Activated CD4-positive, CD25-positive, alpha-beta regulatory T cell treated with anti-CD3 and anti-CD28 coated beads, Interleukin-2, amount 50 U/mL, for 16 hours (primary cell): ENCODE data around the gene NUDCD2.
"Not testable (repeated sequence)": the region's sequence is repeated elsewhere in the genome, so short reads cannot be mapped to it uniquely, and the experiment has no call there.

Experiments used
- DNase-seq: peaks from one replicate; pipeline ENCODE4 v3.0.0-alpha.2; 2020; ENCODE audit warnings: low read depth, low spot score

NUDCD2 gene

DNA sequence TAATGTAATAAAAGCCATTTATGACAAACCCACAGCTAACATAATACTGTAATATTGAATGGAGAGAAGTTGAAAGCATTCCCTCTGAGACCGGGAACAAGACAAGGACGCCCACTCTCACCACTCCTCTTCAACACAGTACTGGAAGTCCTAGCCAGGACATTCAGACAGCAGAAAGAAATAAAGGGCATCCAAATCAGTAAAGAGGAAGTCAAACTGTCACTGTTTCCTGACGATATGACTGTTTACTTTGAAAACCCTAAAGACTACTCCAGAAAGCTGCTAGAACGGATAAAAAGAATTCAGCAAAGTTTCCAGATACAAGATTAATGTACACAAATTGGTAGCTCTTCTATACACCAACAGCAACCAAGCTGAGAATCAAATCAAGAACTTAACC lies 33.8 kb downstream of the NUDCD2 start:
- DNase-seq = not testable (repeated sequence)

GRCh38 chr5:163424836-163425235 lies 35.1 kb downstream of the NUDCD2 start:
- DNase-seq = no peak

DNA sequence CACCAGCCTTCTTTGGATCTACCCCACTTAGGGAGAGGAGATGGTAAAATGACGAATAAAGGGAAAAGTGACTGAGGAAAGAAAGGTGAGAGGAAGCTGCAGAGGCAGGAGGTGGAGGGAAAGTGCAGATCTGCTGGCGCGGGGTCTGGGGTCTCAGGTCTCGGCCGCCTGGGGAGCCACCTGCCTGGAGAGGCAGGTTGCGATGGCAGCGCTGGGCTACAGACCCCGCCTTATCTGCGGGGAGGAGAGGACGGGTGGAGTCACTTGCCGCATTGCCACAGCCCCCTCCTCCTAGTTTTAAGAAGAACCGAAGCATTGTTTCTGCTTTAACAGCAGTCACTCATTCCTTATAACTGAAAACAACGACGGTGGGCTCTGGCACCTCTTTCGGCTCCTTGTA lies 44.2 kb downstream of the NUDCD2 start:
- not testable (repeated sequence) for DNase-seq

DNA sequence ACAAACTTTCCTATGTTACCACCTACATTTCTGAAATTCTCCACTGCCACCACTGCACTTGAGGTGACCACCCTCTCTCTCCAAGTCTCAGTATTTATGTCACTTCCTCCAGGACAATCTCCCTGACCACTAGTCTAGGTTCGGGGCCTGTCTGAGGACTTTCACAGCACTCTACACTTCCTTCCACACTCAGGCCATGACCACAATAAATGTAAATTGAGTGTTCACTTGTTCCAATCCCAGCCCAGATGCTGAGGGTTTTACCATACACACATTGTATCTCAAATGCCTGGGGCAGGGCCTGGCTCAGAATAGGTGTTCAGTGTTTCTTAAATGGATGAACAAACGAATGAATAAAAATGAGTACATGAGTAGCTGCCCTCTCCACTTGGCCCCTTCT lies 49.4 kb downstream of the NUDCD2 start:
- DNase-seq = no peak

DNA sequence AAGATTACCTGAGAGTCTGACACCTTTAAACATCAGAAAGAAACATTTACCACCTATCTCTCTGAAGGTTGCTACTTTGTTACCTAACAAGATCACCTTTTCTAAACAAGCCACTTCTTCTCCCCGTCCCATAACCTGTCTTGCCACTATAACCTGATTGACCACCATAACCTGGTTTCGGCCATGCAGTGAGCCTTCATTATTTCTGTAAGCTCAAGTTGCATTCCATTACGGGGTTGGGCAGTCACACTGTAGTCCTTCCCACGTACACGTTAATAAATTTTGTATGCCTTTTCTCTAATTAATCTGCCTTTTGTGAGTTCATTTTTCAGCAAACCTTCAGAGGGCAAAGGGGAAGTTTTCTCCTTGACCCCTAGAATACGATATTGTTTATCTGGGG lies 50.5 kb downstream of the NUDCD2 start:
- no peak for DNase-seq

GRCh38 chr5:163408311-163408923 lies 51.5 kb downstream of the NUDCD2 start:
- peak; percentile 21 for DNase-seq

GRCh38 chr5:163407034-163407655 lies 52.8 kb downstream of the NUDCD2 start:
- no peak for DNase-seq

- no peak for DNase-seq
Measured at GRCh38 chr5:163404364-163405173, 55.3 kb downstream of the NUDCD2 start.

- no peak for DNase-seq
Measured at GRCh38 chr5:163402007-163402406, 57.9 kb downstream of the NUDCD2 start.

DNA sequence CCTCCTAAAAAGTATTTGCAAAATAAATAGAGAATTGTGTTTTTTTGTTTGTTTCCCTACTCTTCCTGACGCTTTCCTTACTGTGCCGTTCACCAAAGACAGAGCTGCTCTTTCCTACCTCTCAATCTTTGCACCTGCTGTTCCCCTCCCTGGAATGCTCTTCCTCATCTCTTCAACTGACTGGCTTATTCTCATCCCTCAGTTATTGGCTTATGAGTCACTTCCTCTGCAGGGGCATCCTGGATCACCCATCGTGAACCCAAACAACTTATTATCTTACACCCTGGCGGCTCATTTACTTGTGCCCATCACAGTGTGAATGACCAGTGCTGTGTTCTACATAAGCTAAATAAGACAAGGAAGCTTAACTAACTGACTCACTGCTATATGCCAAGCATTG lies 58.6 kb downstream of the NUDCD2 start:
- no peak for DNase-seq

GRCh38 chr5:163399923-163400322 lies 60.0 kb downstream of the NUDCD2 start:
- DNase-seq = no peak

GRCh38 chr5:163397354-163397753 lies 62.5 kb downstream of the NUDCD2 start:
- DNase-seq = no peak

DNA sequence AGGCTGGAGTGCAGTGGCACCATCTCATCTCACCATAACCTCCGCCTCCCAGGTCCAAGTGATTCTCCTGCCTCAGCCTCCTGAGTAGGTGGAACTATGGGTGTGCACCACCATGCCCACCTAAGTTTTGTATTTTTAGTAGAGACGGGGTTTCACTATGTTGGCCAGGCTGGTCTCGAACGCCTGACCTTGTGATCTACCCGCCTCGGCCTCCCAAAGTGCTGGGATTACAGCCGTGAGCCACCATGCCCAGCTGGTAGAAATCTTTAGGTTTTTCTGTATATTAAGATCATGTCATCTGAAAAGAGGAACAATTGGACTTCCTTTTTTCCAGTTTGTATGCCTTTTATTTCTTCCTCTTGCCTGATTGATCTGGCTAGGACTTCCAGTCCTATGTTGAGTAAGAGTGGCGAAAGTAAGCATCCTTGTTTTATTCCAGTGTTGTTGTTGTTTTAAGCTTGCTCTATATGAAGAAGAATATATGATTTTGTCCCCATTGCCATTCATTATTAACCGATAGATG lies 63.0 kb downstream of the NUDCD2 start:
- not testable (repeated sequence) for DNase-seq
